NB4 (cell line): ENCODE results near the gene POFUT1.

Source experiments
- CTCF ChIP-seq: IDR thresholded peaks from one replicate; pipeline ENCODE4 v1.5.1; 2012; ENCODE audit warnings: low read depth, low read length
- POLR2A ChIP-seq: IDR thresholded peaks from 2 replicates; pipeline ENCODE4 v1.6.1; 2011; ENCODE audit warnings: mild to moderate bottlenecking; ENCODE audit not compliant: insufficient read length; ENCODE audit errors: extremely low read depth

- no peak for TF ChIP-seq POLR2A
- no peak for TF ChIP-seq CTCF
These were observed 66.7 kb downstream of the POFUT1 start for GRCh38 chr20:32274359-32274758.
